Progenitor cell of endocrine pancreas (in vitro differentiated cells): Measurements from ENCODE around the gene RREB1. TPM values are rescaled to one million over a fixed set of nuclear protein-coding genes. Genes with fewer than 3 reads are reported as not detected.
"Not testable (repeated sequence)": the region's sequence is repeated elsewhere in the genome, so short reads cannot be mapped to it uniquely, and the experiment has no call there.

Experiments used
- DNase-seq: peaks from one replicate; pipeline ENCODE4 v3.0.0; 2021; ENCODE audit warnings: low spot score; ENCODE audit not compliant: unreplicated experiment
- H3K27ac Mint-ChIP-seq: 2 replicates; pipeline ENCODE4 v1.8.0; 2021; ENCODE audit warnings: mild to moderate bottlenecking, moderate library complexity, mixed read lengths
- H3K27me3 Mint-ChIP-seq: 2 replicates; pipeline ENCODE4 v1.8.0; 2021; ENCODE audit warnings: mixed read lengths
- H3K36me3 Mint-ChIP-seq: 2 replicates; pipeline ENCODE4 v1.8.0; 2022; ENCODE audit warnings: mixed read lengths; ENCODE audit not compliant: insufficient read depth
- H3K4me1 Mint-ChIP-seq: 2 replicates; pipeline ENCODE4 v1.8.0; 2021; ENCODE audit warnings: low read depth, mixed read lengths
- H3K4me3 Mint-ChIP-seq: 2 replicates; pipeline ENCODE4 v1.8.0; 2021; ENCODE audit warnings: low read depth, mild to moderate bottlenecking, moderate library complexity, mixed read lengths
- H3K9me3 Mint-ChIP-seq: 2 replicates; pipeline ENCODE4 v1.8.0; 2021; ENCODE audit warnings: low read depth, mixed read lengths
- CTCF ChIP-seq: fragments of 200-600 bp; sonication (generic); IDR thresholded peaks from one replicate; pipeline ENCODE4 v1.5.0; 2021; ENCODE audit warnings: antibody characterized with exemption, mild to moderate bottlenecking; ENCODE audit not compliant: unreplicated experiment
- total RNA-seq: library from RNA; stranded (reverse); gene quantifications from 2 replicates; pipeline ENCODE4 v1.2.1, GENCODE V29; 2021

The RREB1 gene
- total RNA-seq, 1 donor from 2014 or later, result 71.7 TPM

- Mint-ChIP-seq H3K27me3 (no peaks in the 10 kb centered on the region), H3K36me3 (peaks cover 1% of the 10 kb centered on the region), H3K4me1 (peaks cover 63% of the 10 kb centered on the region), H3K27ac (peak overlapping the region; percentile 72), H3K4me3 (no peak overlapping the region), H3K9me3 (no peaks in the 10 kb centered on the region)
- no peak for DNase-seq
- TF ChIP-seq CTCF, result no peak
Observed at GRCh38 chr6:7155871-7156579, 48.3 kb downstream of the RREB1 start.

- Mint-ChIP-seq H3K36me3 (peaks cover 1% of the 10 kb centered on the region), H3K27ac (peak overlapping the region; percentile 72), H3K4me1 (peaks cover 62% of the 10 kb centered on the region), H3K9me3 (no peaks in the 10 kb centered on the region), H3K27me3 (no peaks in the 10 kb centered on the region), H3K4me3 (no peak overlapping the region)
- no peak for TF ChIP-seq CTCF
- no peak for DNase-seq
Observed at GRCh38 chr6:7156643-7157278, 49.0 kb downstream of the RREB1 start.

- not testable (repeated sequence) for H3K4me3 Mint-ChIP-seq
- H3K4me1 Mint-ChIP-seq, result peaks cover 62% of the 10 kb centered on the region
Observed at GRCh38 chr6:7157307-7157706, 49.5 kb downstream of the RREB1 start.

GRCh38 chr6:7157752-7158616 is 50.2 kb downstream of the RREB1 start:
- H3K4me1 Mint-ChIP-seq, result peaks cover 61% of the 10 kb centered on the region
- H3K27me3 Mint-ChIP-seq, result no peaks in the 10 kb centered on the region
- peak overlapping the region; percentile 74 for H3K27ac Mint-ChIP-seq
- DNase-seq, result no peak
- TF ChIP-seq CTCF, result no peak
- no peak overlapping the region for H3K4me3 Mint-ChIP-seq
- H3K9me3 Mint-ChIP-seq, result no peaks in the 10 kb centered on the region
- peaks cover 2% of the 10 kb centered on the region for H3K36me3 Mint-ChIP-seq

More at GRCh38 chr6:7157307-7157706, 49.5 kb downstream of the RREB1 start:
- DNase-seq, H3K27me3 Mint-ChIP-seq, H3K36me3 Mint-ChIP-seq, H3K9me3 Mint-ChIP-seq, H3K27ac Mint-ChIP-seq: not testable (repeated sequence)

- TF ChIP-seq CTCF, result no peak
- no peak overlapping the region for H3K4me3 Mint-ChIP-seq
- peaks cover 2% of the 10 kb centered on the region for H3K36me3 Mint-ChIP-seq
- H3K27me3 Mint-ChIP-seq, result no peaks in the 10 kb centered on the region
- H3K27ac Mint-ChIP-seq, result peak overlapping the region; percentile 86
- peaks cover 72% of the 10 kb centered on the region for H3K4me1 Mint-ChIP-seq
- DNase-seq, result no peak
- H3K9me3 Mint-ChIP-seq, result no peaks in the 10 kb centered on the region
Observed at GRCh38 chr6:7159790-7160525, 52.2 kb downstream of the RREB1 start.
